GM23338 (cell line): ENCODE measurements around the gene PNKP. TPM values are rescaled to one million over a fixed set of nuclear protein-coding genes. Genes with fewer than 3 reads are reported as not detected.

Experiments
- ATAC-seq: fragments of 200-7000 bp; cut with Tn5 transposase; 3 replicates; pipeline ENCODE4 v1.9.1; 2020
- DNase-seq: peaks from one replicate; pipeline ENCODE4 v3.0.0-alpha.2; 2015; ENCODE audit warnings: low spot score
- H2AFZ ChIP-seq: fragments of 200-600 bp; sonication (generic); 2 replicates; pipeline ENCODE4 v1.8.0; 2016; ENCODE audit warnings: antibody characterized with exemption, mild to moderate bottlenecking, moderate library complexity
- H3F3A ChIP-seq: fragments of 200-600 bp; sonication (generic); replicated peaks from 2 replicates; pipeline ENCODE4 v1.8.0; 2017; ENCODE audit warnings: antibody characterized with exemption, mixed run types, low read depth
- H3K27ac ChIP-seq: fragments of 200-600 bp; sonication (generic); 2 replicates; pipeline ENCODE4 v1.6.1; 2016; ENCODE audit warnings: low read depth
- H3K27me3 ChIP-seq: fragments of 200-600 bp; sonication (generic); 2 replicates; pipeline ENCODE4 v1.8.0; 2016; ENCODE audit warnings: mild to moderate bottlenecking, mixed run types, moderate library complexity; ENCODE audit not compliant: insufficient read depth
- H3K36me3 ChIP-seq: fragments of 200-600 bp; sonication (generic); 2 replicates; pipeline ENCODE4 v1.8.0; 2016; ENCODE audit warnings: mild to moderate bottlenecking; ENCODE audit not compliant: insufficient read depth
- H3K4me1 ChIP-seq: fragments of 200-600 bp; sonication (generic); 2 replicates; pipeline ENCODE4 v1.8.0; 2016; ENCODE audit warnings: mild to moderate bottlenecking, moderate library complexity; ENCODE audit not compliant: insufficient read depth
- H3K4me2 ChIP-seq: fragments of 200-600 bp; sonication (generic); 2 replicates; pipeline ENCODE4 v1.7.1; 2017; ENCODE audit warnings: mixed run types
- H3K4me3 ChIP-seq: fragments of 200-600 bp; sonication (generic); 2 replicates; pipeline ENCODE4 v1.6.1; 2016; ENCODE audit warnings: mixed run types
- H3K79me2 ChIP-seq: fragments of 200-600 bp; sonication (generic); replicated peaks from 2 replicates; pipeline ENCODE4 v1.8.0; 2017; ENCODE audit warnings: mild to moderate bottlenecking; ENCODE audit not compliant: insufficient read depth
- H3K9me2 ChIP-seq: fragments of 200-600 bp; sonication (generic); 2 replicates; pipeline ENCODE4 v1.8.0; 2017; ENCODE audit not compliant: insufficient read depth
- H4K20me1 ChIP-seq: fragments of 200-600 bp; sonication (generic); replicated peaks from 2 replicates; pipeline ENCODE4 v1.8.0; 2017; ENCODE audit warnings: mild to moderate bottlenecking; ENCODE audit not compliant: insufficient read depth
- H3K27ac Mint-ChIP-seq: 2 replicates; pipeline ENCODE4 v1.8.0; 2020; ENCODE audit warnings: inconsistent platforms, mild to moderate bottlenecking, moderate library complexity, mixed read lengths
- H3K27me3 Mint-ChIP-seq: 3 replicates; pipeline ENCODE4 v1.8.0; 2022; ENCODE audit warnings: low read depth, mild to moderate bottlenecking, moderate library complexity, mixed read lengths, inconsistent platforms; ENCODE audit not compliant: insufficient read depth, poor library complexity
- H3K36me3 Mint-ChIP-seq: 3 replicates; pipeline ENCODE4 v1.8.0; 2021; ENCODE audit warnings: low read depth, mild to moderate bottlenecking, inconsistent platforms, moderate library complexity, mixed read lengths
- H3K4me1 Mint-ChIP-seq: 3 replicates; pipeline ENCODE4 v1.8.0; 2020; ENCODE audit warnings: mild to moderate bottlenecking, inconsistent platforms, mixed read lengths
- H3K4me3 Mint-ChIP-seq: 3 replicates; pipeline ENCODE4 v1.8.0; 2021; ENCODE audit warnings: moderate library complexity, mild to moderate bottlenecking, inconsistent platforms, mixed read lengths
- H3K9me3 Mint-ChIP-seq: 3 replicates; pipeline ENCODE4 v1.8.0; 2020; ENCODE audit warnings: moderate library complexity, mild to moderate bottlenecking, inconsistent platforms, mixed read lengths
- CREB1 ChIP-seq: fragments of 250-450 bp; sonication (Bioruptor Pico); IDR thresholded peaks from 2 replicates; pipeline ENCODE4 v1.5.0; 2020; ENCODE audit warnings: low read depth, mild to moderate bottlenecking, moderate library complexity
- CTCF ChIP-seq, 2 experiments: fragments of 200-600 bp in 1 of 2; sonication (generic) in 1 of 2; conservative IDR thresholded peaks; 2 replicates each; pipeline versions ENCODE4 v1.5.1 to v1.6.1; 2016 to 2017; ENCODE audit warnings: antibody characterized with exemption in 2 of 2, low read depth in 2 of 2, mild to moderate bottlenecking in 2 of 2, moderate library complexity in 1 of 2
- ETS1 ChIP-seq: IDR thresholded peaks from 2 replicates; pipeline ENCODE4 v1.6.1; 2016; ENCODE audit warnings: antibody characterized with exemption
- EZH2 ChIP-seq: fragments of 200-600 bp; sonication (generic); IDR thresholded peaks from one replicate; pipeline ENCODE4 v1.8.0; 2017; ENCODE audit warnings: antibody characterized with exemption, mild to moderate bottlenecking, low read depth; ENCODE audit not compliant: unreplicated experiment
- EZH2phosphoT487 ChIP-seq: fragments of 200-600 bp; sonication (generic); IDR thresholded peaks from one replicate; pipeline ENCODE4 v1.8.1; 2018; ENCODE audit warnings: antibody characterized with exemption; ENCODE audit not compliant: unreplicated experiment
- JUNB ChIP-seq: IDR thresholded peaks from one replicate; pipeline ENCODE4 v1.6.1; 2016; ENCODE audit warnings: antibody characterized with exemption; ENCODE audit not compliant: unreplicated experiment
- NANOG ChIP-seq: IDR thresholded peaks from 2 replicates; pipeline ENCODE4 v1.6.1; 2016; ENCODE audit warnings: antibody characterized with exemption, borderline replicate concordance
- POLR2AphosphoS5 ChIP-seq: IDR thresholded peaks from 2 replicates; pipeline ENCODE4 v1.6.1; 2016; ENCODE audit warnings: antibody characterized with exemption, low read depth
- REST ChIP-seq: IDR thresholded peaks from one replicate; pipeline ENCODE4 v1.6.1; 2018; ENCODE audit warnings: antibody characterized with exemption; ENCODE audit not compliant: unreplicated experiment
- STAT1 ChIP-seq: IDR thresholded peaks from one replicate; pipeline ENCODE4 v1.6.1; 2016; ENCODE audit warnings: antibody characterized with exemption; ENCODE audit not compliant: unreplicated experiment
- ZNF114 ChIP-seq: fragments of 250-450 bp; sonication (Bioruptor Pico); IDR thresholded peaks from 2 replicates; pipeline ENCODE4 v1.5.0; 2020; ENCODE audit warnings: mild to moderate bottlenecking, moderate library complexity
- ZNF331 ChIP-seq: fragments of 250-450 bp; sonication (Bioruptor Pico); IDR thresholded peaks from 2 replicates; pipeline ENCODE4 v1.5.0; 2020; ENCODE audit warnings: low read depth, mild to moderate bottlenecking, moderate library complexity
- ZNF462 ChIP-seq: fragments of 250-450 bp; sonication (Bioruptor Pico); IDR thresholded peaks from 2 replicates; pipeline ENCODE4 v1.5.0; 2020; ENCODE audit warnings: mild to moderate bottlenecking, moderate library complexity
- polyA plus RNA-seq: library from polyadenylated mRNA; unstranded; fragments of >200 nt; fragmentation: Nextera tagmentation; extraction: Ambion mirVana; gene quantifications from 2 replicates; pipeline ENCODE4 v1.2.1, GENCODE V29; 2016
- total RNA-seq: library from RNA; depleted of rRNA; stranded (reverse); fragments of >200 nt; shearing (Covaris generic); gene quantifications from 2 replicates; pipeline ENCODE4 v1.2.3, GENCODE V29; 2014

PNKP gene
- total and polyA plus RNA-seq, 2 experiments from 2014 or later = 99.6 to 109 TPM

GRCh38 chr19:49884109-49884508 lies 16.7 kb upstream of the PNKP start:
- Histone ChIP-seq H3K4me1 (peaks cover 2% of the 10 kb centered on the region; the same call in 1 of the 2 replicates), H3K27me3 (no peaks in the 10 kb centered on the region), H3K9me2 (no peaks in the 10 kb centered on the region), H4K20me1 (peaks cover 8% of the 10 kb centered on the region), H3K79me2 (peaks cover 11% of the 10 kb centered on the region), H3K36me3 (peaks cover 36% of the 10 kb centered on the region), H2AFZ (no peak overlapping the region), H3F3A (peaks cover 18% of the 10 kb centered on the region; the same call in 1 of the 2 replicates), H3K4me2 (no peak overlapping the region), H3K4me3 (no peak overlapping the region), H3K27ac (no peak overlapping the region)
- no peak for ATAC-seq
- no peak for DNase-seq
- peaks cover 13% of the 10 kb centered on the region for H3K27me3 Mint-ChIP-seq
- H3K4me3 Mint-ChIP-seq = no peak overlapping the region
- H3K27ac Mint-ChIP-seq = no peak overlapping the region
- peaks cover 8% of the 10 kb centered on the region; the same call in 2 of the 3 replicates for H3K9me3 Mint-ChIP-seq
- H3K36me3 Mint-ChIP-seq = peaks cover 69% of the 10 kb centered on the region
- peaks cover 5% of the 10 kb centered on the region; the same call in 2 of the 3 replicates for H3K4me1 Mint-ChIP-seq
- TF ChIP-seq JUNB (no peak), CREB1 (CRISPR knock-in tag) (no peak), POLR2AphosphoS5 (no peak), REST (no peak), CTCF (conservative IDR thresholded peaks at IDR 0.05; ENCODE audit: low read depth in 2 of 2) (no peak), STAT1 (no peak), ZNF462 (CRISPR knock-in tag) (no peak), ZNF331 (CRISPR knock-in tag) (no peak), EZH2 (no peak), NANOG (no peak), ETS1 (no peak), ZNF114 (CRISPR knock-in tag) (no peak), EZH2phosphoT487 (no peak)
